H9 (cell line): ENCODE measurements around the gene SCAF1. TPM values are rescaled to one million over a fixed set of nuclear protein-coding genes. Genes with fewer than 3 reads are reported as not detected.

Experiments
- DNase-seq: peaks from one replicate; pipeline ENCODE4 v3.0.0-alpha.2; 2017
- H2AFZ ChIP-seq: one replicate; pipeline ENCODE4 v1.6.1; 2013; ENCODE audit warnings: mild to moderate bottlenecking, low read length, control low read depth, moderate library complexity
- H2AK5ac ChIP-seq: 2 replicates; pipeline ENCODE4 v1.6.1; 2013; ENCODE audit warnings: low read length, control low read depth, mixed read lengths; ENCODE audit not compliant: insufficient read length
- H2BK120ac ChIP-seq: one replicate; pipeline ENCODE4 v1.6.1; 2013; ENCODE audit warnings: low read depth, mild to moderate bottlenecking, low read length, control low read depth, inconsistent platforms; ENCODE audit not compliant: poor library complexity, severe bottlenecking
- H2BK12ac ChIP-seq: 2 replicates; pipeline ENCODE4 v1.6.1; 2013; ENCODE audit warnings: low read length, control low read depth, mixed read lengths, low read depth; ENCODE audit not compliant: insufficient read length
- H2BK15ac ChIP-seq: 2 replicates; pipeline ENCODE4 v1.6.1; 2013; ENCODE audit warnings: low read depth, low read length, control low read depth
- H2BK20ac ChIP-seq: one replicate; pipeline ENCODE4 v1.6.1; 2013; ENCODE audit warnings: low read depth, mild to moderate bottlenecking, low read length, control low read depth, inconsistent platforms; ENCODE audit not compliant: poor library complexity, severe bottlenecking
- H2BK5ac ChIP-seq: 2 replicates; pipeline ENCODE4 v1.6.1; 2013; ENCODE audit warnings: low read length, control low read depth, mixed read lengths; ENCODE audit not compliant: insufficient read length
- H3K14ac ChIP-seq: 2 replicates; pipeline ENCODE4 v1.6.1; 2013; ENCODE audit warnings: low read length, control low read depth; ENCODE audit not compliant: insufficient read depth
- H3K18ac ChIP-seq: 2 replicates; pipeline ENCODE4 v1.6.1; 2013; ENCODE audit warnings: low read depth, mild to moderate bottlenecking, mixed read lengths, low read length, control low read depth; ENCODE audit not compliant: insufficient read length
- H3K23ac ChIP-seq: 2 replicates; pipeline ENCODE4 v1.6.1; 2013; ENCODE audit warnings: low read length, control low read depth, mixed read lengths, low read depth; ENCODE audit not compliant: insufficient read length
- H3K23me2 ChIP-seq: 2 replicates; pipeline ENCODE4 v1.6.1; 2013; ENCODE audit warnings: low read depth, mild to moderate bottlenecking, mixed read lengths, low read length, control low read depth; ENCODE audit not compliant: insufficient read length, poor library complexity, severe bottlenecking
- H3K27ac ChIP-seq: 2 replicates; pipeline ENCODE4 v1.5.1; 2013; ENCODE audit warnings: low read length, control low read depth, mixed read lengths, low read depth; ENCODE audit not compliant: insufficient read length
- H3K27me3 ChIP-seq: 2 replicates; pipeline ENCODE4 v1.6.1; 2013; ENCODE audit warnings: low read length, control low read depth, inconsistent platforms; ENCODE audit not compliant: insufficient read depth
- H3K4ac ChIP-seq: 2 replicates; pipeline ENCODE4 v1.6.1; 2013; ENCODE audit warnings: low read depth, mild to moderate bottlenecking, control low read depth, inconsistent platforms, low read length, moderate library complexity
- H3K4me1 ChIP-seq: 2 replicates; pipeline ENCODE4 v1.6.1; 2013; ENCODE audit warnings: low read length, control low read depth, inconsistent platforms; ENCODE audit not compliant: insufficient read depth
- H3K4me2 ChIP-seq: 2 replicates; pipeline ENCODE4 v1.6.1; 2013; ENCODE audit warnings: low read length, control low read depth, mixed read lengths; ENCODE audit not compliant: insufficient read length, insufficient read depth
- H3K56ac ChIP-seq: 2 replicates; pipeline ENCODE4 v1.6.1; 2013; ENCODE audit warnings: low read depth, mild to moderate bottlenecking, mixed read lengths, low read length, control low read depth; ENCODE audit not compliant: insufficient read length
- H3K79me1 ChIP-seq: 2 replicates; pipeline ENCODE4 v1.6.1; 2013; ENCODE audit warnings: low read depth, mild to moderate bottlenecking, moderate library complexity, low read length, control low read depth, inconsistent platforms; ENCODE audit not compliant: insufficient read depth, poor library complexity, severe bottlenecking
- H3K79me2 ChIP-seq: 2 replicates; pipeline ENCODE4 v1.6.1; 2013; ENCODE audit warnings: low read length, control low read depth, inconsistent platforms; ENCODE audit not compliant: insufficient read depth
- H3K9ac ChIP-seq: 2 replicates; pipeline ENCODE4 v1.6.1; 2013; ENCODE audit warnings: low read length, control low read depth, mixed read lengths; ENCODE audit not compliant: insufficient read length; ENCODE audit errors: extremely low read depth
- H3K9me3 ChIP-seq: one replicate; pipeline ENCODE4 v1.6.1; 2013; ENCODE audit warnings: low read depth, low read length, inconsistent platforms; ENCODE audit not compliant: control insufficient read depth
- H3T11ph ChIP-seq: one replicate; pipeline ENCODE4 v1.6.1; 2013; ENCODE audit warnings: mild to moderate bottlenecking, low read length, control low read depth, inconsistent platforms
- H4K20me1 ChIP-seq: one replicate; pipeline ENCODE4 v1.6.1; 2013; ENCODE audit not compliant: control insufficient read depth, insufficient read length, insufficient read depth
- H4K5ac ChIP-seq: 2 replicates; pipeline ENCODE4 v1.6.1; 2013; ENCODE audit warnings: low read depth, mild to moderate bottlenecking, mixed read lengths, low read length, control low read depth; ENCODE audit not compliant: insufficient read length
- H4K8ac ChIP-seq: replicated peaks from 2 replicates; pipeline ENCODE4 v1.6.1; 2013; ENCODE audit warnings: low read length, control low read depth, mixed read lengths, low read depth; ENCODE audit not compliant: insufficient read length
- H4K91ac ChIP-seq: 2 replicates; pipeline ENCODE4 v1.6.1; 2013; ENCODE audit warnings: low read depth, mild to moderate bottlenecking, moderate library complexity, mixed read lengths, low read length, control low read depth; ENCODE audit not compliant: insufficient read length
- H3K27ac Mint-ChIP-seq, 3 experiments: 2 replicates in 2 of 3; 3 replicates in 1 of 3; pipeline ENCODE4 v1.8.0; 2020 to 2021; ENCODE audit warnings: mixed read lengths in 3 of 3, mild to moderate bottlenecking in 1 of 3, moderate library complexity in 1 of 3
- H3K27me3 Mint-ChIP-seq: 2 replicates; pipeline ENCODE4 v1.8.0; 2021; ENCODE audit warnings: low read depth, mild to moderate bottlenecking, moderate library complexity, mixed read lengths
- H3K36me3 Mint-ChIP-seq, 3 experiments: 2 replicates in 2 of 3; 3 replicates in 1 of 3; pipeline ENCODE4 v1.8.0; 2020 to 2021; ENCODE audit warnings: low read depth in 3 of 3, mixed read lengths in 3 of 3; ENCODE audit not compliant: insufficient read depth in 1 of 3
- H3K4me1 Mint-ChIP-seq, 2 experiments: 2 replicates each; pipeline ENCODE4 v1.8.0; 2020; ENCODE audit warnings: mixed read lengths in 2 of 2
- H3K4me3 Mint-ChIP-seq, 2 experiments: 2 replicates in 1 of 2; 3 replicates in 1 of 2; pipeline ENCODE4 v1.8.0; 2020 to 2021; ENCODE audit warnings: mild to moderate bottlenecking in 2 of 2, mixed read lengths in 2 of 2, moderate library complexity in 1 of 2
- H3K9me3 Mint-ChIP-seq, 2 experiments: 2 replicates in 1 of 2; 3 replicates in 1 of 2; pipeline ENCODE4 v1.8.0; 2020; ENCODE audit warnings: mild to moderate bottlenecking in 2 of 2, mixed read lengths in 2 of 2, moderate library complexity in 1 of 2
- WGBS: extraction: QIAGEN DNeasy Blood & Tissue Kit; methylation state at CpG from one replicate; pipeline ENCODE4 v1.1.7; 2013; ENCODE audit warnings: missing lambda C conversion rate, low lambda C conversion rate, mixed read lengths; ENCODE audit not compliant: insufficient read length; ENCODE audit errors: extremely low coverage; 5-methylcytosine and 5-hydroxymethylcytosine counted together
- total RNA-seq: library from RNA; stranded (reverse); gene quantifications from 2 replicates; pipeline ENCODE4 v1.2.1, GENCODE V29; 2021
- TF ChIP-seq, protein P1 (sequence below): fragments of 200-600 bp; sonication (generic); conservative IDR thresholded peaks from 3 replicates; pipeline ENCODE4 v1.8.0; 2021; ENCODE audit warnings: antibody characterized with exemption, mild to moderate bottlenecking

SCAF1 gene
- total RNA-seq, 1 experiment from 2014 or later, result 85.3 TPM

DNA sequence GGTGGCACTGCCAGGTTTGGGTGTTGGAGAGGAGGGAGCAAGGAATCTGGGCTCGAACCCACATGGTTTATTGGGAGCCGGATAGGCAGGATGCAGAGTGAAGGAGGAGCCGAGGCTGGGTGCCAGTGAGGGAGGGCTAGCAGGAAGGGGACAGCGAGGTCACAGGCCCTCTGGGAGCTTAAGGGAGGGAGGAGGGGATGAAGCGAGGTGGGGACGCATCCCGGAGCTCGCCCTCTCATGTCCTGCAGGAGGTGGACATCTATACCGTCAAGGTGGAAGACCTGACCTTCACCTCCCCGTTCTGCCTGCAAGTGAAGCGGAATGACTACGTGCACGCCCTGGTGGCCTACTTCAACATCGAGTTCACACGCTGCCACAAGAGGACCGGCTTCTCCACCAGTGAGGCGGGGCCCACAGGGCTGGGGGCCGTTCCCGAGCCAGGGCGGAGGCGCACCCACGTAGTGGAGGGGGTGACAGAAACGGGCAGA is 43.9 kb downstream of the SCAF1 start:
- Histone ChIP-seq H3K23me2 (peaks cover 10% of the 10 kb centered on the region), H2BK20ac (no peak overlapping the region), H3K9me3 (no peaks in the 10 kb centered on the region), H3K27me3 (no peaks in the 10 kb centered on the region), H4K91ac (no peak overlapping the region), H2BK15ac (no peak overlapping the region), H3K56ac (no peak overlapping the region), H3K9ac (no peak overlapping the region), H2BK120ac (no peak overlapping the region), H2AFZ (no peak overlapping the region), H2AK5ac (no peak overlapping the region), H3K18ac (no peak overlapping the region), H3K14ac (no peak overlapping the region), H2BK5ac (no peak overlapping the region), H4K5ac (no peak overlapping the region), H4K20me1 (no peaks in the 10 kb centered on the region), H3K79me2 (no peaks in the 10 kb centered on the region), H3K27ac (no peak overlapping the region), H3K23ac (no peak overlapping the region), H2BK12ac (no peak overlapping the region), H3K4ac (no peak overlapping the region), H3T11ph (no peak overlapping the region), H3K4me2 (no peak overlapping the region), H3K79me1 (peaks cover 2% of the 10 kb centered on the region), H3K4me1 (peaks cover 10% of the 10 kb centered on the region; the same call in 1 of the 2 replicates), H4K8ac (no peak overlapping the region)
- peak overlapping the region in 1 of 3 experiments; percentile 39; a peak in 1 of 7 replicates for H3K27ac Mint-ChIP-seq
- H3K27me3 Mint-ChIP-seq, result no peaks in the 10 kb centered on the region; the same call in 1 of the 2 replicates
- whole genome bisulfite sequencing, result no CpG with 5 or more reads among the region's 23 CpGs
- TF ChIP-seq, protein P1, sequence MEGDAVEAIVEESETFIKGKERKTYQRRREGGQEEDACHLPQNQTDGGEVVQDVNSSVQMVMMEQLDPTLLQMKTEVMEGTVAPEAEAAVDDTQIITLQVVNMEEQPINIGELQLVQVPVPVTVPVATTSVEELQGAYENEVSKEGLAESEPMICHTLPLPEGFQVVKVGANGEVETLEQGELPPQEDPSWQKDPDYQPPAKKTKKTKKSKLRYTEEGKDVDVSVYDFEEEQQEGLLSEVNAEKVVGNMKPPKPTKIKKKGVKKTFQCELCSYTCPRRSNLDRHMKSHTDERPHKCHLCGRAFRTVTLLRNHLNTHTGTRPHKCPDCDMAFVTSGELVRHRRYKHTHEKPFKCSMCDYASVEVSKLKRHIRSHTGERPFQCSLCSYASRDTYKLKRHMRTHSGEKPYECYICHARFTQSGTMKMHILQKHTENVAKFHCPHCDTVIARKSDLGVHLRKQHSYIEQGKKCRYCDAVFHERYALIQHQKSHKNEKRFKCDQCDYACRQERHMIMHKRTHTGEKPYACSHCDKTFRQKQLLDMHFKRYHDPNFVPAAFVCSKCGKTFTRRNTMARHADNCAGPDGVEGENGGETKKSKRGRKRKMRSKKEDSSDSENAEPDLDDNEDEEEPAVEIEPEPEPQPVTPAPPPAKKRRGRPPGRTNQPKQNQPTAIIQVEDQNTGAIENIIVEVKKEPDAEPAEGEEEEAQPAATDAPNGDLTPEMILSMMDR, result no peak
- H3K9me3 Mint-ChIP-seq, result peaks cover 0 to 3% of the 10 kb centered on the region in 2 experiments; a peak in 2 of 5 replicates
- no peak for DNase-seq
- 0 out of 5 replicates have a peak overlapping the region, but pooled peaks of 1 of the 2 experiments have one; percentile 51 for H3K4me3 Mint-ChIP-seq
- peaks cover 43 to 75% (median 61%) of the 10 kb centered on the region in 3 experiments for H3K36me3 Mint-ChIP-seq
- H3K4me1 Mint-ChIP-seq, result peaks cover 29 to 54% of the 10 kb centered on the region in 2 experiments
